Measurements from ENCODE around the gene KCP.

KCP gene

DNA sequence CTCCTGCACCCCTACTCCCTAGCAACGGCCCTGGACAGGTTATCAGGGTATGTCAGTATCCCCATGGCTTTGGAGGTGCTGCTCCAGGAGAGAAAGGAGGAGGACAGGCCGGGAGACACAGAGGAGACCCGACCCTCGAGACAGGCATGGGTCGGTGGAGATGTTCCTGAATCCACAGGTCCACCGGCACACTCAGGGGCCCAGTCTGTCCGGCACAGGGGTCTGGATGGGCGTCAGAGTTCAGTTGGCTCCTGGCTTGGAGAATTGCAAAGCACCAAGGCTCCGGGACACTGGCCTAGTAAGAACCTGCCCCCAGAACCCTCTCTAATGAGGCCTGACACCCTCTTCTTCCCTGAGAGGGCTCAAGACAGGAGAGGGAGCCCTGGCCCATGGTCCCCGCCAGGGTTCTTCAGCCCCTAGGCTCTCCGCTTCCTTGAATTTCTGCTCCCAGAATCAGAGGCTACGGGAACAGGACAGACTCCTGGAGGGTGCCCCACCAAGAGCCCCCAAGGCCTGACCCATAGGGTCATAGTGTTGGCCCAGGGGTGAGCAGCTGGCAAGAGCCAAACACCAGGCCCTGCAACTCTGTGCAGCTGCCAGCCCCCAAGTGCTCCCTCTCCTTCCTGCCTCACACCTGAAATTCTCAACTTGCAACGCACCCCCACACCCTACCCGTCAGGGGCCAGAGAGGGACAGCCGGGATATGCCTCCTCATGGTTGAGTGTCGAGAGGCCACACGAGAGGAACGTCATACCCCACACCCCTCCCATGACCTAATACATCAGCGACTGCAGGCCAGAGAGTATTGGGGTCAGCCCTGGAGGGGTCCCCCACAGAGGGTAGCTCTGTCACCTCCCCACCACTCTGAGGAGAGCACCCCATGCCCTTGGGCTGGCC, 21.7 kb upstream of the KCP start:
- H3K27ac ChIP-seq (ENCODE audit: low read depth, low read length), result no peak overlapping the region
- H3K9ac ChIP-seq (ENCODE audit: low read depth in 1 of 2, low read length in 2 of 2), result no peak overlapping the region
- no peak overlapping the region for H3K4me3 ChIP-seq (ENCODE audit: low read depth in 1 of 2, low read length in 2 of 2)
- no peaks in the 10 kb centered on the region for H3K36me3 ChIP-seq (ENCODE audit: control insufficient read depth in 1 of 2, insufficient read depth in 2 of 2, low read length in 2 of 2)
- H3K9me3 ChIP-seq (ENCODE audit: control insufficient read depth in 1 of 2, low read length in 2 of 2), result no peaks in the 10 kb centered on the region
- peaks cover 7 to 24% of the 10 kb centered on the region in 2 donors for H3K4me1 ChIP-seq (ENCODE audit: control insufficient read depth in 1 of 2, insufficient read depth in 2 of 2, low read length in 2 of 2)
- H3K27me3 ChIP-seq (ENCODE audit: control insufficient read depth in 1 of 2, insufficient read depth in 2 of 2, low read length in 2 of 2), result no peaks in the 10 kb centered on the region

GRCh38 chr7:128931190-128931798, 20.8 kb upstream of the KCP start:
- no peaks in the 10 kb centered on the region for H3K36me3 ChIP-seq (ENCODE audit: control insufficient read depth in 1 of 2, insufficient read depth in 2 of 2, low read length in 2 of 2)
- no peak overlapping the region for H3K4me3 ChIP-seq (ENCODE audit: low read depth in 1 of 2, low read length in 2 of 2)
- H3K9ac ChIP-seq (ENCODE audit: low read depth in 1 of 2, low read length in 2 of 2), result no peak overlapping the region
- no peaks in the 10 kb centered on the region for H3K9me3 ChIP-seq (ENCODE audit: control insufficient read depth in 1 of 2, low read length in 2 of 2)
- peaks cover 0 to 18% of the 10 kb centered on the region in 2 donors for H3K4me1 ChIP-seq (ENCODE audit: control insufficient read depth in 1 of 2, insufficient read depth in 2 of 2, low read length in 2 of 2)
- no peaks in the 10 kb centered on the region for H3K27me3 ChIP-seq (ENCODE audit: control insufficient read depth in 1 of 2, insufficient read depth in 2 of 2, low read length in 2 of 2)
- no peak overlapping the region for H3K27ac ChIP-seq (ENCODE audit: low read depth, low read length)

GRCh38 chr7:128928882-128929788, 18.6 kb upstream of the KCP start:
- H3K27me3 ChIP-seq (ENCODE audit: control insufficient read depth in 1 of 2, insufficient read depth in 2 of 2, low read length in 2 of 2), result no peaks in the 10 kb centered on the region
- no peak overlapping the region for H3K4me3 ChIP-seq (ENCODE audit: low read depth in 1 of 2, low read length in 2 of 2)
- peaks cover 0 to 11% of the 10 kb centered on the region in 2 donors for H3K4me1 ChIP-seq (ENCODE audit: control insufficient read depth in 1 of 2, insufficient read depth in 2 of 2, low read length in 2 of 2)
- no peaks in the 10 kb centered on the region for H3K9me3 ChIP-seq (ENCODE audit: control insufficient read depth in 1 of 2, low read length in 2 of 2)
- H3K9ac ChIP-seq (ENCODE audit: low read depth in 1 of 2, low read length in 2 of 2), result no peak overlapping the region
- H3K36me3 ChIP-seq (ENCODE audit: control insufficient read depth in 1 of 2, insufficient read depth in 2 of 2, low read length in 2 of 2), result no peaks in the 10 kb centered on the region
- H3K27ac ChIP-seq (ENCODE audit: low read depth, low read length), result no peak overlapping the region

DNA sequence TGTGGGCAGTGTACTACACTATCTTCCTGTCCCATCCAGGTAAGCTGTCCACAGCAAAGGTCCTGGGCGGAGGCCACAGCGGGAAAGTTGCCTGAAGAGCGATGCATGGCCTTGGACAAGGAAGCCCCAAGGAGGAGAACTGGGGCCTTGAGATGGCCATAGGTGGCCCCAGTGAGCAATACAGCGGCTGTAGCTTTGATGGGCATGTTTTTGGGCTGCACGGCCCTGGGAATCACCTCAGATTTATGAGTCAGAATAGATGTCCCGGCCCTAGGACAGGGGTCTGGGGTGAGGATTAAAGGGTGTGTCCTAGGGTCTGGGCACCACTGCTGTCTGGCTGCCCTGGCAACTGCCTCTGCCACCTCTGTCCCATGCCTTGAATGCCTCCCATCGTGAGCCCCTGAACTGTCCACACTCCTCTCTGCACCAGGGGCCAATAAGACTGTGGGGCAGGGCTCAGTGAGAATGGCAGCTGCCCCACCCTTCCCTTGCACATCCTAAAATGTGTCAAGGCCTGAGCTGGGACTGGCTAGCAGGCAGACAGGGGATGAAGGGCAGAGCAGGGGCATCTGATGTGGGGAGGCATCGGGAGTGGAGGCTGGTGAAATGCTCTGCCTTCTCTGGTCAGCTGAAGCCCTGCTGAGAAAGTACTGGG, 17.8 kb upstream of the KCP start:
- H3K27ac ChIP-seq (ENCODE audit: low read depth, low read length), result no peak overlapping the region
- H3K36me3 ChIP-seq (ENCODE audit: control insufficient read depth in 1 of 2, insufficient read depth in 2 of 2, low read length in 2 of 2), result no peaks in the 10 kb centered on the region
- no peak overlapping the region for H3K9ac ChIP-seq (ENCODE audit: low read depth in 1 of 2, low read length in 2 of 2)
- H3K4me1 ChIP-seq (ENCODE audit: control insufficient read depth in 1 of 2, insufficient read depth in 2 of 2, low read length in 2 of 2), result peaks cover 0 to 7% of the 10 kb centered on the region in 2 donors
- H3K27me3 ChIP-seq (ENCODE audit: control insufficient read depth in 1 of 2, insufficient read depth in 2 of 2, low read length in 2 of 2), result no peaks in the 10 kb centered on the region
- no peak overlapping the region for H3K4me3 ChIP-seq (ENCODE audit: low read depth in 1 of 2, low read length in 2 of 2)
- H3K9me3 ChIP-seq (ENCODE audit: control insufficient read depth in 1 of 2, low read length in 2 of 2), result no peaks in the 10 kb centered on the region

DNA sequence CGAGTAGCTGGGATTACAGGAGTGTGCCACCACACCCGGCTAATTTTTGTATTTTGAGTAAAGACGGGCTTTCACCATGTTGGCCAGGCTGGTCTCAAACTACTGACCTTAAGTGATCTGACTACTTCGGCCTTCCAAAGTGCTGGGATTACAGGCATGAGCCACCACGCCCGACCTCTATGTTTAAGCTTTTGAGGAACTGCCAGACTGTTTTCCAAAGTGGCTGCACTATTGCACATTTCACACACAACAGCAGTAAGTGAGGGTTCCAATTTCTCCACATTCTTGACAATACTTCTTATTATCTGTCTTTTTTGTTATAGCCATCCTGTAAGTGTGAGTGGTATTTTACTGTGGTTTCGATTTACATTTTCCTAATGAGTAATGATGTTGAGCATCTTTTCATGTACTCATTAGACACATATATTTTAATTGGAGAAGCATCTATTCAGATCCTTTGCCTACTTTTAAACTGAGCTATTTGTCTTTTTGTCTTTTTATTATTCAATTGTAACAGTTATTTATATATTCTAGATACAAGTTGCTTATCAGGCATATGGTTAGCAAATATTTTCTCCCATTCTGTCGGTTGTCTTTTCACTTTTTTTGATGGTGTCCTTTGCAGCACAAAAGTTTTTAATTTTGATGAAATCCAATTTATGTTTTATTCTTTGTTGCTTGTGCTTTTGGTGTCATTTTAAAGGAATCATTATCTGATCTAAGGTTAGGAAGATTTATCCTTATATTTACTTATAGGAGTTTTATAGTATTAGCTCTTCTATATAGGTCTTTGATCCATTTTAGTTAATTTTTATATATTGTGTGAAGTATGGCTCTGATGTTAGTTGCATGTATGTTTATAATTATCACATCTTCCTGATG, 14.4 kb upstream of the KCP start:
- H3K36me3 ChIP-seq (ENCODE audit: control insufficient read depth in 1 of 2, insufficient read depth in 2 of 2, low read length in 2 of 2), result no peaks in the 10 kb centered on the region
- no peak overlapping the region for H3K9ac ChIP-seq (ENCODE audit: low read depth in 1 of 2, low read length in 2 of 2)
- peaks cover 5 to 6% of the 10 kb centered on the region in 2 donors for H3K27me3 ChIP-seq (ENCODE audit: control insufficient read depth in 1 of 2, insufficient read depth in 2 of 2, low read length in 2 of 2)

DNA sequence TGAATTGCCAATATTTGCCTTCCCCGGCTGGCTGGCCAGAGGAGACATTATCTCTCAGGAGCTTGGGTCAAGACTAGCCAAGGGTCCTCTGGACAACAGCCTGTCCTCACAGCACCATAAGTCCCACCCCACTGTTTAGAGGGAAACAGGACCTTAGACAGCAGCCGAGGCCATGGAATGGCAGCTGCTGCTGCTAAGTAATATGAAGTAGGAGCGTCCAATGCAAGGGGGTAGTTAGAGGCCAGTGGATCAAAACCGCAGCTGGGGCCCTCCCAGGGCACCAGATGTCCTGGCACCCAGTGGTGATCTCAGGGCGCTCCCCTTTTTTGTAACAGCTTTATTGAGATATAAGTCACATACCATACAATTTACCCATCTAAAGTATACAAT, 12.9 kb upstream of the KCP start:
- Histone ChIP-seq H3K27me3 (ENCODE audit: control insufficient read depth in 1 of 2, insufficient read depth in 2 of 2, low read length in 2 of 2) (peaks cover 5 to 9% of the 10 kb centered on the region in 2 donors), H3K27ac (ENCODE audit: low read depth, low read length) (no peak overlapping the region), H3K9ac (ENCODE audit: low read depth in 1 of 2, low read length in 2 of 2) (no peak overlapping the region), H3K36me3 (ENCODE audit: control insufficient read depth in 1 of 2, insufficient read depth in 2 of 2, low read length in 2 of 2) (no peaks in the 10 kb centered on the region), H3K4me1 (ENCODE audit: control insufficient read depth in 1 of 2, insufficient read depth in 2 of 2, low read length in 2 of 2) (no peaks in the 10 kb centered on the region), H3K9me3 (ENCODE audit: control insufficient read depth in 1 of 2, low read length in 2 of 2) (no peaks in the 10 kb centered on the region), H3K4me3 (ENCODE audit: low read depth in 1 of 2, low read length in 2 of 2) (no peak overlapping the region)

More for the DNA sequence above, 14.4 kb upstream of the KCP start:
- no peak overlapping the region for H3K27ac ChIP-seq (ENCODE audit: low read depth, low read length)
- no peaks in the 10 kb centered on the region for H3K9me3 ChIP-seq (ENCODE audit: control insufficient read depth in 1 of 2, low read length in 2 of 2)
- H3K4me1 ChIP-seq (ENCODE audit: control insufficient read depth in 1 of 2, insufficient read depth in 2 of 2, low read length in 2 of 2), result no peaks in the 10 kb centered on the region
- H3K4me3 ChIP-seq (ENCODE audit: low read depth in 1 of 2, low read length in 2 of 2), result no peak overlapping the region

- Histone ChIP-seq H3K4me3 (ENCODE audit: low read depth in 1 of 2, low read length in 2 of 2) (no peak overlapping the region), H3K36me3 (ENCODE audit: control insufficient read depth in 1 of 2, insufficient read depth in 2 of 2, low read length in 2 of 2) (no peaks in the 10 kb centered on the region), H3K4me1 (ENCODE audit: control insufficient read depth in 1 of 2, insufficient read depth in 2 of 2, low read length in 2 of 2) (no peaks in the 10 kb centered on the region), H3K9ac (ENCODE audit: low read depth in 1 of 2, low read length in 2 of 2) (no peak overlapping the region), H3K27me3 (ENCODE audit: control insufficient read depth in 1 of 2, insufficient read depth in 2 of 2, low read length in 2 of 2) (peaks cover 5 to 9% of the 10 kb centered on the region in 2 donors), H3K27ac (ENCODE audit: low read depth, low read length) (no peak overlapping the region), H3K9me3 (ENCODE audit: control insufficient read depth in 1 of 2, low read length in 2 of 2) (no peaks in the 10 kb centered on the region)
Measured at GRCh38 chr7:128922496-128923410, 12.2 kb upstream of the KCP start.

GRCh38 chr7:128921866-128922440, 11.4 kb upstream of the KCP start:
- no peaks in the 10 kb centered on the region for H3K4me1 ChIP-seq (ENCODE audit: control insufficient read depth in 1 of 2, insufficient read depth in 2 of 2, low read length in 2 of 2)

More at GRCh38 chr7:128921866-128922440, 11.4 kb upstream of the KCP start:
- Histone ChIP-seq H3K36me3 (ENCODE audit: control insufficient read depth in 1 of 2, insufficient read depth in 2 of 2, low read length in 2 of 2) (no peaks in the 10 kb centered on the region), H3K27me3 (ENCODE audit: control insufficient read depth in 1 of 2, insufficient read depth in 2 of 2, low read length in 2 of 2) (peaks cover 5 to 9% of the 10 kb centered on the region in 2 donors), H3K4me3 (ENCODE audit: low read depth in 1 of 2, low read length in 2 of 2) (no peak overlapping the region), H3K9me3 (ENCODE audit: control insufficient read depth in 1 of 2, low read length in 2 of 2) (no peaks in the 10 kb centered on the region), H3K9ac (ENCODE audit: low read depth in 1 of 2, low read length in 2 of 2) (no peak overlapping the region), H3K27ac (ENCODE audit: low read depth, low read length) (no peak overlapping the region)

Measured in duodenal mucosa (tissue), 2 donors.